IPS-11a (cell line): Measurements from ENCODE around the gene EPM2AIP1.
"Not testable (repeated sequence)": the region's sequence is repeated elsewhere in the genome, so short reads cannot be mapped to it uniquely, and the experiment has no call there.

Experiments used
- H3K4me3 ChIP-seq: one replicate; pipeline ENCODE4 v1.5.1; 2013; ENCODE audit warnings: low read depth, low read length, control low read depth

The EPM2AIP1 gene

DNA sequence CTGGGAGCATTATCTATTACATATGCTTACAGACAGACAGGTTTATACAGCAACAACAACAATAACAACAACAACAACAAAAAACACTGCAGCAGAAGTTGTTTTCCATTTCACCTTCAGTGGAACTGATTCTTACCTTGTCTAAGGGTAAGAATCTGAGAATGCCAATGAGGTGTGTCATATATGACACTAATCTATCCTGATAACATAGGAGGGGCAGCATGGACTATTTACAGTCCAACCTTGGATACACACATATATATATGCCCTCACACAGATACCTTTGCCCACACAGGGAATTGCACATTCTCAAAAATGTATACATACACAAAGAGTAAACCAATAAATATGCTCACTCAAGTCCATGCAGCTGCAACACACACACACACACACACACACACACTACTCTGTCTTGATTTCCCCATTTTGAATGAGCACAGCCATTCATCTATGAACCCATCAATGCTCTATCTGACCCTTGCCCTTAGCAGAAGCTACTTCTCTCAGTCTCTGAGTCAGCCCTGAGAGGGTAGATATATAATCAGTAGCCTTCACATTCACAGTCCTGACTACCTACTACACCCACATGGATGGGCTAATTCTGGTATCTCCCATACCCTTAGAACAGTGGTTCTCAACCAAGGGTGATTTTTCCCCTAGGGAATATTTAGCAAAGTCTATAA lies 38.3 kb downstream of the EPM2AIP1 start:
- H3K4me3 ChIP-seq, result no peak overlapping the region

DNA sequence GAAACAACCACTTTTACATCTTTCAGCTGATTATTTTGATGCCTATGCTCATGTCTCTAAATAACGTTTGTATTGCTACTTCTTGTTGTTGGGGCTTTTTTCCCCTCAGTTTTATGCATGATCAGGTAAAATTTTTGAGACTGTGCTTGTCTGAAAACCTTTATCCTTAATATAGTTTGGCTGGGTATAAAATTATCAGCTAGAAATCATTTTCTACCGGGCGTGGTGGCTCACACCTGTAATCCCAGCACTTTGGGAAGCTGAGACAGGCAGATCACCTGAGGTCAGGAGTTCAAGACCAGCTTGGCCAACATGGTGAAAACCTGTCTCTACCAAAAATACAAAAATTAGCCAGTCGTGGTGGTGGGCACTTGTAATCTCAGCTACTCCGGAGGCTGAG lies 45.1 kb downstream of the EPM2AIP1 start:
- not testable (repeated sequence) for H3K4me3 ChIP-seq

DNA sequence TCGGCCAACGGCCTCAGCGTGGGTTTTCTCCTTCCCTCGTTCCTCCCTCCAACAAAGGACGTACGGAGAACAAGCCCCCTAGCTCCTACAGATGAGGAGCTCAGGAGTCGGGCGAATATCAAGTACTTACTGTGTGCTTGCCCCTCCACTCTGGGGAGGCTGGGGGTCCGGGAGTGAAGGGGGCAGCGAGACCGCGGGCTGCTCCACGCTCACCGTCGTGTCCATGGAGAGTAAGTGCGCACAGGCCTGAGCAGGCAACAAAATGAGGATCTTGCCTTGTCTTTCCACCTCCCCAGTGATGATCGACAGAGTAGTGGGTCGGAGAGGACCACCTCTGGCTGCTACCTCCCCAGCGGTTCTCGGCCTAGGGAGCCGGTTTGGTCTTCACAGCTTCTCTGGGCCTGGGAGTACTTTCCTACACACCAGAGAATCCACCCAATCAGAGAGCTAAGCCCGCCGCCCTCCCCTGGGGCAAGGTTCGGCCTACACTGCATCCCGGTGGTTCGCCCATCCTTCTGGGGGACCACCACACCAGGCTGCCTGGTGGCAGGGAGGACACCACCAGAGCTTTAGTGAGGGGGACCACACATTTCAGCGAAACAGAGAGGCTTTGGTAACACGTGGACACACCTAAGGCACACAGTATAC lies 47.5 kb downstream of the EPM2AIP1 start:
- H3K4me3 ChIP-seq, result peak overlapping the region; percentile 54

DNA sequence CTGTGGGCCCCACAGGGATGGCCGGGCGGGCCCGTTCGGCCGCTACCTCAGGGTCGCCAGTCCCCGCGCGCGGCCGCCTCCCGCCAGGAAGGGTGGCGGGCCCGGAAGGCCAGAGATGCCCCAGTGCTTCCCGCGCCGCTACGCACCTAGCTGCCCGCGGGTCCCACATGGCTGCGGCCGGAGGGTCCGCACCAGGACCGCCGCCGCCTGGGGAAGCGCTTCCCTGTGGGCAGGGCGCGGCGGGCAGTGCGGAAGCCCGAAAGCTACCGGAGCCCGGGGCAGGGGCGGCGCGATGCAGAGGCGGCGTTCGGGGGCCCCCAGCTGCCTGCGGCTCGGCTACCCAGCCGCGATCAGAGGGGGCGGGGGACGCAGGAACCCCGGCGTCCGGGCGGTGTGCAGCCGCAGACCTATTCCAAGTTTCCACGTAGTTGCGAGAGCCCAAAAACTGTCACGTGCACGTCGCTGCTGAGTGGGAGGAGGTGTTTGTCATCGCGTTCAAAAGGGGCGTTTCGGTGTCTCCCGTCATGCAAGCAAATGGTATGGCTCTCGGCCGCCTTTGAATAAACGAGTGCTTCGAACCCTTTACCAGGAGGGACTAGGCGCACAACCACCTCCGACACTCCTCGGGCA lies 48.2 kb downstream of the EPM2AIP1 start, which contains the start of gene TRANK1:
TRANK1 (minus strand) TSS at position 414 of the 630 bp plus-strand sequence; CDS start at position 169, 245 bp downstream.
- peak within 1 kb of the TSS; percentile 54 for H3K4me3 ChIP-seq

DNA sequence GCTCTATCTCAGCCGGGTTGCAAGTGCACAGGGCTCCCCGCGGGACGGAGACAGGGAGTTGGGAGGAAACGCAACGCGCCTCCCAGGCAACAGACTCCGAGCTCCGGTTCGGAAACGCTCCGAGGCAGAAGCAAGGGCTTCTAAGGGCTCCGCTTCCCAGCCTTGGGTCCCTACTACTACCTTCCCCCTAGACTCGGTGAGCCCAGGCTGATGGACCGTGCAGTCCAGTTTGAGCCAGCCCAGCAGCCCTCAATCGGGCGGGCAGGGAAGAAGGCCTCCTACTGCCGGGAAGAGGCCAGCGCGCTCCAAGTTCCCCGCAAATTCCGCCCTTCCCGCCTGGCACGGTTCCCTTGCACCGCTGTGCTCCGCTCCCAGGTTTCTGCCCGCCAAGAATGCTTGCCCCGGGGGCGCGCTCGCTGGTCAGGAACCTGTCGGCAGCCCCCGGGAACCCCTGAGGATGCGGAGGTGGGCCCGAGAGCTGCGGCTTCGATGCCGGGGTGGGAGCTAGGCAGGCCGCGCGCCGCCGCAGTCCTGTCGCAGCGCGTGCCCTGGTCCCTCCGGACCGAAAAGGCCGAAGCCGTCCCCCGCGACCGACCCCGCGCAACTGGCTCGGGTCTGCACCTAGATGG lies 48.8 kb downstream of the EPM2AIP1 start:
- H3K4me3 ChIP-seq, result peak overlapping the region; percentile 54

DNA sequence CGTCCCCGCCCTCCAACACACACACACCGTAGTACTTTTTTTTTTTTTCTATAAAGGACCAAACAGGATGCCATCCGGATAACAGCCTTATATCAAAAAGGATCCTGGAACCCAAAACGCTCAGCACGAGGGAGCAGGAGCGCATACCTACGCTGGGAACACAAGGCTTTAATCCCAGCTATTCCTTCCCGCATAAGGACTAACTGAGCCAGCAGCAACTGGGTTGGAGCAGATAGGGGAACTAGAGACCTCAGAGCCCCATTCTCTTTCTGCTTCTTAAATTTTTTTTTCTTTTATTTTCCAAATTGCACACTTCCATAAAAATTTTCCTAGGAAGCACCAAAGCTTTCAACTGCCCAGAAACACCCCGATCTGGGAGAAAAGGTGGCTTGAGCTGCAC lies 49.3 kb downstream of the EPM2AIP1 start:
- H3K4me3 ChIP-seq, result peak overlapping the region; percentile 54

DNA sequence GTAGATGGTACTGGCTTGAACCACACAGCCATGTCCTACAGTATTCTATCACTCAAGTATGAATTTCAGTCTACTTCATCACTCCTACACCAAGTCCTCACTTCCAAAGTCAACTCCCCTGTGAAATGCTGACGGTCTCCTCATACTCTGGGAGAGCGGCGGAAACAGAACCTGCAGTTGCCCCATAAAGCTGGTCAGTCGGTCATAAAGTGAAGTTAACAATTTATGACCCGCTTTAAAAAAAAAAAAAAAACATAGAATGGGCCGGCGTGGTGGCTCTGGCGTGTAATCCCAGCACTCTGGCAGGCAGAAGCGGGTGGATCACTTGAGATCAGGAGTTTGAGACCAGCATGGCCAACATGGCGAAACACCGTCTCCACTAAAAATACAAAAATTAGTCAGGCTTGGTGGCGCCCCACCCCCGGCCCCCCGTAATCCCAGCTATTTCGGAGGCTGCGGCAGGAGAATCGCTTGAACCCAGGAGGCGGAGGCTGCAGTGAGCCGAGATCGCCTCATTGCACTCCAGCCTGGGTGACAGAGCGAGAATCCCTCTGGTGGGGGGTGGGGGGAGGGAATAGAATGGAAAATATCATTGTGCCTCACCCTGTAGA lies 50.2 kb downstream of the EPM2AIP1 start:
- H3K4me3 ChIP-seq, result no peak overlapping the region

DNA sequence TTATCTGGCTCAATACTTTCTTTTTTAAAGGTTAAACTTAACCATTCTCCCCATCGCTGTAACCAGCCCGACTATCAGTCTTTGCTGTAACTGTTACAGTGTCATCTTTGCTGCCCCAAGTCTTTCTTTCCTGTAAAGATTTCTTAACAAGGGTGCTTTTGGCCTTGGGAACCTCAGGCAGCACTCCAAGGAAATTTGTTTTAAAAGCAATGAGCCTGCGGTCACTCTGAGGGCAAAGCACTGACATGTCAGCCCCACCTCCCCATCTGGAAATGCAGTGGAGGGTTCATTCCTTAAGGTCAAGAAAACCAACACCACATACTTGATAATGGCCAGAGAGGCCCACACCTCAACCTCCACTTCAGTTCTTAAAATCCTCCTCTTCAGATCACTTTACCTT lies 51.3 kb downstream of the EPM2AIP1 start:
- H3K4me3 ChIP-seq, result no peak overlapping the region

DNA sequence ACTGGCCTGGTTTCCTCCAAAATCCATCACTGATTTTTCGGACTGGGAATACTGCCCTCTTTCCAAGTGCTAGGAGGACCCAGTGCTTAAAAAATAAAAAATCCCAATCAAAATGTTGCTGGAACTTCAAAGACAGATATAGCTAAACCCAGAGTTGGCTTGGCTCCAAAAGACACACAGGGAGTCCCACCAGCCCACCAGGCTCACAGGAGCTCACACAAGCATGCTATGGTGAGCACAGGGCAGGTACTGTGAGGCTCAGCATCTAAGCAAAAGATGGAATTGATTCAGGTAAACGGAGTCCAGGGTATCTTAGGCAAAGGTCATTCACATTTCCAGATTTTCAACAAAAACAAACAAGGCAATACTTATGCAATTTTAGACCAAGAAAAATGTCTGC lies 51.8 kb downstream of the EPM2AIP1 start:
- H3K4me3 ChIP-seq, result no peak overlapping the region

DNA sequence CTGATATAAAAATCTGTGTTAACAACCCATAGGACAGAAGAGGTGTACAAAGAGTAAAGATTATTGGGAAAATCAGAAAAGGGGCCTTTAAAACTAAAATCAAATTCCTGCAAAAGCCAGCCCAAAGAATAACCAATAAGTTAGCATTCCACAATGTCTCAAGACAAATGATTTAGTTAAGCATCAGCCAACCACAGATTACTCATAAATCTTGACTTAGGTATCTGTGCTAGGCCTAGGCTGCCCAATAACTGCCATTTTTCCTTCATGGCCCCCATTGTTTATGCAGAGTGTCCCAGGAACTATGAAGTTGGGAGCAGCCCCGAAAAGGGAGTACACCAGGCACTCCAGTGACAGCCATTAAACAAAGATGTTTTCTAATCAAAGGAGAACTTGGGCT lies 55.4 kb downstream of the EPM2AIP1 start:
- no peak overlapping the region for H3K4me3 ChIP-seq
